DND-41 (cell line): ENCODE results near the gene TMEM106C.

Experiments used
- CTCF ChIP-seq: IDR thresholded peaks from 2 replicates; pipeline ENCODE4 v1.5.1; 2012; ENCODE audit warnings: borderline replicate concordance, low read length, moderate library complexity, mild to moderate bottlenecking; ENCODE audit not compliant: poor library complexity, severe bottlenecking; ENCODE audit errors: extremely low read depth
- EZH2 ChIP-seq: IDR thresholded peaks from 3 replicates; pipeline ENCODE4 v1.6.1; 2012; ENCODE audit warnings: borderline replicate concordance, low read depth, mild to moderate bottlenecking, moderate library complexity, low read length, inconsistent platforms; ENCODE audit not compliant: severe bottlenecking

GRCh38 chr12:48012070-48012469, 48.7 kb downstream of the TMEM106C start:
- no peak for TF ChIP-seq CTCF
- TF ChIP-seq EZH2: no peak
